GM12873 (cell line): ENCODE data around the gene PTGES.

ENCODE experiments used
- CTCF ChIP-seq: IDR thresholded peaks from 2 replicates; pipeline ENCODE4 v1.5.1; 2012; ENCODE audit warnings: low read depth, mild to moderate bottlenecking, moderate library complexity, low read length, control low read depth; ENCODE audit not compliant: insufficient read depth; ENCODE audit errors: missing control alignments

The PTGES gene

GRCh38 chr9:129781981-129782380, 29.1 kb upstream of the PTGES start:
- TF ChIP-seq CTCF: no peak

- no peak for TF ChIP-seq CTCF
Measured at GRCh38 chr9:129781131-129781530, 28.3 kb upstream of the PTGES start.

- TF ChIP-seq CTCF: no peak
Measured at GRCh38 chr9:129779560-129780190, 26.8 kb upstream of the PTGES start.

- no peak for TF ChIP-seq CTCF
Measured at GRCh38 chr9:129778469-129778868, 25.6 kb upstream of the PTGES start.

- no peak for TF ChIP-seq CTCF
Measured at GRCh38 chr9:129777769-129778130, 24.9 kb upstream of the PTGES start.

- no peak for TF ChIP-seq CTCF
Measured at GRCh38 chr9:129776938-129777768, 24.3 kb upstream of the PTGES start.

GRCh38 chr9:129776566-129776937, 23.7 kb upstream of the PTGES start:
- no peak for TF ChIP-seq CTCF
